Astrocyte (in vitro differentiated cells and primary cell): ENCODE results near the gene AREG. TPM values are rescaled to one million over a fixed set of nuclear protein-coding genes. Genes with fewer than 3 reads are reported as not detected.
A peak's percentile ranks its signal among the peaks of the same experiment; 100 is the strongest.

Source experiments
- DNase-seq: peaks from one replicate; pipeline ENCODE4 v3.0.0-alpha.2; 2010; ENCODE audit warnings: low read depth
- FAIRE-seq: peaks from 2 replicates; lab custom pipeline; 2011; peaks lifted over from hg19 to GRCh38; lab: Jason Lieb, UNC
- H2AFZ ChIP-seq: 2 replicates; pipeline ENCODE4 v1.6.0; 2012; ENCODE audit warnings: low read depth, low read length, inconsistent platforms
- H3K27ac ChIP-seq: 2 replicates; pipeline ENCODE4 v1.5.1; 2011; ENCODE audit warnings: low read depth, low read length, inconsistent platforms
- H3K27me3 ChIP-seq: 2 replicates; pipeline ENCODE4 v1.6.0; 2011; ENCODE audit warnings: low read length, inconsistent platforms; ENCODE audit not compliant: insufficient read depth
- H3K36me3 ChIP-seq: 2 replicates; pipeline ENCODE4 v1.5.1; 2011; ENCODE audit warnings: low read length, inconsistent platforms; ENCODE audit not compliant: insufficient read depth
- H3K4me1 ChIP-seq: 2 replicates; pipeline ENCODE4 v1.5.1; 2011; ENCODE audit warnings: low read length, inconsistent platforms; ENCODE audit not compliant: insufficient read depth
- H3K4me2 ChIP-seq: 2 replicates; pipeline ENCODE4 v1.6.0; 2012; ENCODE audit warnings: low read length, inconsistent platforms
- H3K4me3 ChIP-seq: 2 replicates; pipeline ENCODE4 v1.5.1; 2011; ENCODE audit warnings: low read depth, mild to moderate bottlenecking, low read length, inconsistent platforms; ENCODE audit not compliant: insufficient read depth
- H3K79me2 ChIP-seq: 2 replicates; pipeline ENCODE4 v1.6.0; 2012; ENCODE audit warnings: mild to moderate bottlenecking, low read length, inconsistent platforms; ENCODE audit not compliant: insufficient read depth
- H3K9ac ChIP-seq: 2 replicates; pipeline ENCODE4 v1.6.0; 2012; ENCODE audit warnings: mild to moderate bottlenecking, low read length, inconsistent platforms
- H3K9me3 ChIP-seq: 2 replicates; pipeline ENCODE4 v1.5.1; 2012; ENCODE audit warnings: low read depth, mild to moderate bottlenecking, low read length, inconsistent platforms; ENCODE audit not compliant: insufficient read depth
- H4K20me1 ChIP-seq: 2 replicates; pipeline ENCODE4 v1.6.0; 2012; ENCODE audit warnings: low read length, inconsistent platforms; ENCODE audit not compliant: insufficient read depth
- H3K27ac Mint-ChIP-seq: one replicate; pipeline ENCODE4 v1.8.0; 2021; ENCODE audit warnings: mild to moderate bottlenecking, mixed read lengths; ENCODE audit not compliant: unreplicated experiment
- H3K27me3 Mint-ChIP-seq: one replicate; pipeline ENCODE4 v1.8.0; 2021; ENCODE audit warnings: low read depth, mixed read lengths; ENCODE audit not compliant: unreplicated experiment
- H3K36me3 Mint-ChIP-seq: one replicate; pipeline ENCODE4 v1.8.0; 2021; ENCODE audit warnings: low read depth, mixed read lengths; ENCODE audit not compliant: unreplicated experiment
- H3K4me1 Mint-ChIP-seq: one replicate; pipeline ENCODE4 v1.8.0; 2021; ENCODE audit warnings: low read depth, mixed read lengths; ENCODE audit not compliant: unreplicated experiment
- H3K4me3 Mint-ChIP-seq: one replicate; pipeline ENCODE4 v1.8.0; 2021; ENCODE audit warnings: mild to moderate bottlenecking, moderate library complexity, mixed read lengths; ENCODE audit not compliant: unreplicated experiment
- H3K9me3 Mint-ChIP-seq: one replicate; pipeline ENCODE4 v1.8.0; 2021; ENCODE audit warnings: mild to moderate bottlenecking, mixed read lengths; ENCODE audit not compliant: unreplicated experiment
- EZH2 ChIP-seq: IDR thresholded peaks from 2 replicates; pipeline ENCODE4 v1.6.1; 2012; ENCODE audit warnings: mild to moderate bottlenecking, low read length, inconsistent platforms; ENCODE audit not compliant: insufficient read depth
- total RNA-seq: library from RNA; stranded (reverse); gene quantifications from 2 replicates; pipeline ENCODE4 v1.2.1, GENCODE V29; 2021
- TF ChIP-seq, protein P1 (sequence below): IDR thresholded peaks from 2 replicates; pipeline ENCODE4 v1.5.1; 2011; ENCODE audit warnings: low read depth, mild to moderate bottlenecking, inconsistent platforms, low read length, moderate library complexity; ENCODE audit not compliant: insufficient read depth

Gene AREG
- total RNA-seq, 1 donor from 2014 or later: 1.5 TPM

DNA sequence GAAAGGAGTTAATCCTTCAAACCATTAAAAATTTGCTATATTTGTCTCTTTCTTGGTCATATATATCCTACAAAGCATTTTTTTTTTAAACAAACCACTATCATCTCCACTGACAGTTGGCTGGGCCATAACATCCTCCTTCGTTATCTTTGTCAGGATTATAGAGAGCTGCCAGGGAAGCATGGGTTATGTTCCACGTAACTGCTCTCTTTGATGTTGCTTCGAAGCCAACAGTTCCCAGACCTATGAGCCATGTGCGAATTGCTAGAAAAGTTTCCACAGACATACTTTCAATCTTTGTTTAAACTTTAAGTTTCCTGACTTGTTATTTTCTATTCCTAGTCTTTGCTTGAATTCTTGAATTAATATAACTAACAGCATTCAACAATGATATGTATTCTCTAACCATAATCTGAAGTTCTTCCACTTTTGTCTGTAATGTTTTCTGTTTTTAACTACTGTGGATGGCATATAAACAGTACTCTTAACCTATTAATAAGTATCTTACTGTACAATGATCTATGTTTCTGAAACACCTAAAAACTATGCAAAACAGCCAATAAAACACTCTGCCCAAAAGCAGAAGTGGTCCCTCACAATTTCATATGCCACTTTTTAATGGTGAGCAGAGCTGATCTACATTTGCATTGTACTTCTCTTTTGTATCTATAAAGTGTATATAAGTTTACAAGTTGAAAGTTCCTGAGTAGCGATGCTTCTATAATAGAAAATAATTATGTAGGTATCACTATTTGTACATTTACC lies 42.1 kb upstream of the AREG start:
- Histone ChIP-seq H3K4me1 (no peaks in the 10 kb centered on the region), H3K9ac (no peak overlapping the region), H3K27me3 (no peaks in the 10 kb centered on the region), H2AFZ (no peak overlapping the region), H3K4me3 (no peak overlapping the region), H3K79me2 (no peaks in the 10 kb centered on the region), H3K4me2 (no peak overlapping the region), H3K36me3 (no peaks in the 10 kb centered on the region), H3K27ac (no peak overlapping the region), H4K20me1 (no peaks in the 10 kb centered on the region), H3K9me3 (no peaks in the 10 kb centered on the region)
- no peak for TF ChIP-seq EZH2
- TF ChIP-seq, protein P1, sequence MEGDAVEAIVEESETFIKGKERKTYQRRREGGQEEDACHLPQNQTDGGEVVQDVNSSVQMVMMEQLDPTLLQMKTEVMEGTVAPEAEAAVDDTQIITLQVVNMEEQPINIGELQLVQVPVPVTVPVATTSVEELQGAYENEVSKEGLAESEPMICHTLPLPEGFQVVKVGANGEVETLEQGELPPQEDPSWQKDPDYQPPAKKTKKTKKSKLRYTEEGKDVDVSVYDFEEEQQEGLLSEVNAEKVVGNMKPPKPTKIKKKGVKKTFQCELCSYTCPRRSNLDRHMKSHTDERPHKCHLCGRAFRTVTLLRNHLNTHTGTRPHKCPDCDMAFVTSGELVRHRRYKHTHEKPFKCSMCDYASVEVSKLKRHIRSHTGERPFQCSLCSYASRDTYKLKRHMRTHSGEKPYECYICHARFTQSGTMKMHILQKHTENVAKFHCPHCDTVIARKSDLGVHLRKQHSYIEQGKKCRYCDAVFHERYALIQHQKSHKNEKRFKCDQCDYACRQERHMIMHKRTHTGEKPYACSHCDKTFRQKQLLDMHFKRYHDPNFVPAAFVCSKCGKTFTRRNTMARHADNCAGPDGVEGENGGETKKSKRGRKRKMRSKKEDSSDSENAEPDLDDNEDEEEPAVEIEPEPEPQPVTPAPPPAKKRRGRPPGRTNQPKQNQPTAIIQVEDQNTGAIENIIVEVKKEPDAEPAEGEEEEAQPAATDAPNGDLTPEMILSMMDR: no peak
- Mint-ChIP-seq H3K4me1 (peaks cover 2% of the 10 kb centered on the region), H3K27ac (no peak overlapping the region), H3K4me3 (no peak overlapping the region), H3K36me3 (no peaks in the 10 kb centered on the region), H3K9me3 (no peaks in the 10 kb centered on the region), H3K27me3 (no peaks in the 10 kb centered on the region)
- FAIRE-seq (no peak), DNase-seq (no peak)

DNA sequence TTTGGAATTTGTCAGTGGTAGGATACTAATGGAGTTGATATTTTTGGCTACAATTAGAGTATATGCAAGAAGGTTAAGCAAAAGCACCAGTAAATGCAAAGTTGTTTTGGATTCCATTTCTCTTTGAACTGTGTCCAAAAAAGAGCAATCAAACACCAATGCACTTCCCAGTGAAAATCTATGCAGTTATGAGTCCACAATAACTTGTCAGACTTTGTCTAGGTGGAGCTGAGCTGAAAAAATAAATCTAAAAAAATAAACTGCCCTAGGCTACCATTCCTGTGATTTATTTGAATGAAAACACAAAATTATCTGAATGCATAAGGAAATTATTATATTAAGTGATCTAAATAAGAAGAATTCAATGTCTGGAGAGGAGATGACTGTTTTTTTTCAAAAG lies 37.0 kb upstream of the AREG start:
- no peak overlapping the region for H3K4me3 ChIP-seq
- Mint-ChIP-seq H3K9me3 (no peaks in the 10 kb centered on the region), H3K4me1 (peaks cover 20% of the 10 kb centered on the region), H3K27ac (no peak overlapping the region), H3K27me3 (no peaks in the 10 kb centered on the region), H3K36me3 (no peaks in the 10 kb centered on the region), H3K4me3 (no peak overlapping the region)
- H3K27me3 ChIP-seq: no peaks in the 10 kb centered on the region
- no peaks in the 10 kb centered on the region for H3K79me2 ChIP-seq
- H3K4me2 ChIP-seq: no peak overlapping the region
- no peak overlapping the region for H2AFZ ChIP-seq
- no peak for TF ChIP-seq EZH2
- TF ChIP-seq, protein P1: no peak
- H3K27ac ChIP-seq: no peak overlapping the region
- no peaks in the 10 kb centered on the region for H3K4me1 ChIP-seq
- FAIRE-seq: no peak
- no peaks in the 10 kb centered on the region for H3K9me3 ChIP-seq
- H4K20me1 ChIP-seq: no peaks in the 10 kb centered on the region
- DNase-seq: no peak
- H3K36me3 ChIP-seq: no peaks in the 10 kb centered on the region
- no peak overlapping the region for H3K9ac ChIP-seq

DNA sequence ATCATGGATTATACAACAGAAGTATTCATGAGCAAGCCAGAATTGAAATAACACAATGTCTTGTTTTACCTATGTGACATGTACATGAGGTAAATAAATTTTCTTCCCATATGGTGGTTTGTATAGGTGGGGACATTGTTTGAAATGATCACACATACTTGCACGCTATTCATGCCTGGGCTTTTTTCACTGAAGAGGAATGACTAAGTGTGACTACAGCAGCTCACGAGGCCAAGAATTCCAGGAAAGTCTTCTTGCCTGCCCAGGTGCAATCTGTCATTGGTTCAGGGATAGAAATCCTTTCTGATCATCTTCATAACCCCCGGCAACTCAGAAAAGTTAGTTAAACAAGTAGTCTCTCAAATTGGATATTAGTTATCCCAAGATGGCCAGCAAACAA lies 36.3 kb upstream of the AREG start:
- no peaks in the 10 kb centered on the region for H3K36me3 Mint-ChIP-seq
- Histone ChIP-seq H3K27ac (no peak overlapping the region), H3K4me2 (no peak overlapping the region), H2AFZ (no peak overlapping the region), H3K4me3 (no peak overlapping the region), H3K79me2 (no peaks in the 10 kb centered on the region), H3K36me3 (no peaks in the 10 kb centered on the region), H4K20me1 (no peaks in the 10 kb centered on the region), H3K9ac (no peak overlapping the region), H3K9me3 (no peaks in the 10 kb centered on the region), H3K4me1 (no peaks in the 10 kb centered on the region), H3K27me3 (no peaks in the 10 kb centered on the region)
- peaks cover 20% of the 10 kb centered on the region for H3K4me1 Mint-ChIP-seq
- TF ChIP-seq, protein P1: no peak
- no peak for TF ChIP-seq EZH2
- H3K9me3 Mint-ChIP-seq: peaks cover 2% of the 10 kb centered on the region
- H3K27me3 Mint-ChIP-seq: no peaks in the 10 kb centered on the region
- H3K27ac Mint-ChIP-seq: peak overlapping the region; percentile 38
- H3K4me3 Mint-ChIP-seq: no peak overlapping the region
- FAIRE-seq (peak; percentile 34), DNase-seq (peak; percentile 69)
